IMR-90 (cell line): ENCODE results near the gene APOL5. TPM values are rescaled to one million over a fixed set of nuclear protein-coding genes. Genes with fewer than 3 reads are reported as not detected.

Experiments
- ATAC-seq: fragments of 200-7000 bp; cut with Tn5 transposase; 2 replicates; pipeline ENCODE4 v1.9.1; 2020; ENCODE audit warnings: low read depth, mild to moderate bottlenecking, moderate library complexity
- BruUV-seq: library from RNA; stranded (reverse); fragments of 400-500 nt; replicated peaks from 2 replicates; lab custom pipeline; 2021; lab: Mats Ljungman, UMichigan
- CTCF ChIA-PET: fragments of 300-600 bp; formaldehyde crosslinking; extraction: SDS; loops from one replicate; lab custom pipeline; 2021; ENCODE audit warnings: antibody characterized with exemption; lab: Yijun Ruan, JAX
- POLR2A ChIA-PET: fragments of 300-600 bp; sonication (Branson Sonifier 250); formaldehyde crosslinking; loops from one replicate; lab custom pipeline; 2022; ENCODE audit warnings: antibody characterized with exemption; ENCODE audit not compliant: unreplicated experiment; lab: Charles Lee
- DNase-seq: peaks from one replicate; pipeline ENCODE4 v3.0.0; 2013
- H2AFZ ChIP-seq: replicated peaks from 2 replicates; pipeline ENCODE3; 2013; ENCODE audit warnings: low read length, mild to moderate bottlenecking; ENCODE audit not compliant: poor library complexity
- H2AK5ac ChIP-seq: 2 replicates; pipeline ENCODE4 v1.6.1; 2013; ENCODE audit warnings: low read depth, low read length, inconsistent platforms
- H2AK9ac ChIP-seq: replicated peaks from 2 replicates; pipeline ENCODE3; 2013; ENCODE audit warnings: mild to moderate bottlenecking, low read depth, low read length, moderate library complexity; ENCODE audit not compliant: poor library complexity
- H2BK120ac ChIP-seq: 2 replicates; pipeline ENCODE4 v1.6.1; 2013; ENCODE audit warnings: low read depth, low read length, inconsistent platforms
- H2BK15ac ChIP-seq: 3 replicates; pipeline ENCODE4 v1.6.1; 2013; ENCODE audit warnings: low read depth, low read length, inconsistent platforms
- H2BK20ac ChIP-seq: 2 replicates; pipeline ENCODE4 v1.6.1; 2013; ENCODE audit warnings: low read depth, mild to moderate bottlenecking, inconsistent platforms, low read length, moderate library complexity
- H2BK5ac ChIP-seq: 2 replicates; pipeline ENCODE4 v1.6.1; 2013; ENCODE audit warnings: mild to moderate bottlenecking, low read depth, low read length, inconsistent platforms; ENCODE audit not compliant: poor library complexity, severe bottlenecking
- H3K14ac ChIP-seq: replicated peaks from 2 replicates; pipeline ENCODE4 v1.6.1; 2013; ENCODE audit warnings: low read depth, low read length, inconsistent platforms
- H3K18ac ChIP-seq: 2 replicates; pipeline ENCODE4 v1.6.1; 2013; ENCODE audit warnings: low read depth, low read length, control low read depth
- H3K23ac ChIP-seq: 2 replicates; pipeline ENCODE4 v1.6.1; 2013; ENCODE audit warnings: low read depth, low read length, inconsistent platforms
- H3K27ac ChIP-seq: 2 replicates; pipeline ENCODE4 v1.5.1; 2013; ENCODE audit warnings: mild to moderate bottlenecking, control low read depth, low read length; ENCODE audit not compliant: insufficient read depth
- H3K27me3 ChIP-seq: 2 replicates; pipeline ENCODE4 v1.6.1; 2013; ENCODE audit warnings: low read length; ENCODE audit not compliant: control insufficient read depth, insufficient read depth
- H3K36me3 ChIP-seq: 2 replicates; pipeline ENCODE4 v1.6.1; 2013; ENCODE audit warnings: low read length, mixed read lengths; ENCODE audit not compliant: control insufficient read depth, insufficient read depth
- H3K4ac ChIP-seq: 2 replicates; pipeline ENCODE4 v1.6.1; 2013; ENCODE audit warnings: low read depth, low read length, inconsistent platforms
- H3K4me1 ChIP-seq: 2 replicates; pipeline ENCODE4 v1.6.1; 2013; ENCODE audit warnings: low read length, mixed read lengths; ENCODE audit not compliant: control insufficient read depth, insufficient read depth
- H3K4me2 ChIP-seq: 2 replicates; pipeline ENCODE4 v1.6.1; 2013; ENCODE audit warnings: low read depth, mild to moderate bottlenecking, control low read depth, low read length, moderate library complexity
- H3K4me3 ChIP-seq: 2 replicates; pipeline ENCODE4 v1.5.1; 2013; ENCODE audit warnings: low read depth, mild to moderate bottlenecking, control low read depth, low read length, moderate library complexity; ENCODE audit not compliant: insufficient read depth
- H3K56ac ChIP-seq: 2 replicates; pipeline ENCODE4 v1.6.1; 2013; ENCODE audit warnings: low read length, inconsistent platforms; ENCODE audit not compliant: insufficient read depth; ENCODE audit errors: extremely low read depth
- H3K79me1 ChIP-seq, 2 experiments: 2 replicates each; pipeline ENCODE4 v1.6.1; 2013; ENCODE audit warnings: low read length in 2 of 2, inconsistent platforms in 1 of 2, low read depth in 1 of 2
- H3K9ac ChIP-seq: 2 replicates; pipeline ENCODE4 v1.6.1; 2013; ENCODE audit warnings: low read depth, low read length, control low read depth
- H3K9me1 ChIP-seq: 2 replicates; pipeline ENCODE4 v1.6.1; 2013; ENCODE audit warnings: low read length, inconsistent platforms; ENCODE audit not compliant: insufficient read depth
- H3K9me3 ChIP-seq: 2 replicates; pipeline ENCODE4 v1.6.1; 2013; ENCODE audit warnings: low read length; ENCODE audit not compliant: control insufficient read depth, insufficient read depth
- H4K20me1 ChIP-seq: 2 replicates; pipeline ENCODE4 v1.6.1; 2013; ENCODE audit warnings: low read length, inconsistent platforms; ENCODE audit not compliant: insufficient read depth
- H4K5ac ChIP-seq: 2 replicates; pipeline ENCODE4 v1.6.1; 2013; ENCODE audit warnings: mild to moderate bottlenecking, low read depth, low read length, control low read depth
- H4K8ac ChIP-seq, 2 experiments: 2 replicates each; pipeline ENCODE4 v1.6.1; 2013; ENCODE audit warnings: low read depth in 2 of 2, low read length in 2 of 2, control low read depth in 1 of 2, inconsistent platforms in 1 of 2
- H4K91ac ChIP-seq: 2 replicates; pipeline ENCODE4 v1.6.1; 2013; ENCODE audit warnings: low read depth, low read length, inconsistent platforms; ENCODE audit not compliant: insufficient read depth
- CTCF ChIP-seq: conservative IDR thresholded peaks from 2 replicates; pipeline ENCODE4 v1.5.1; 2012; ENCODE audit warnings: mild to moderate bottlenecking, low read depth, low read length, improper control_type of control experiment
- NFE2L2 ChIP-seq: fragments of 150-350 bp; IDR thresholded peaks from 2 replicates; pipeline ENCODE4 v1.6.1; 2016; ENCODE audit warnings: low read depth, mild to moderate bottlenecking, low read length
- RCOR1 ChIP-seq: IDR thresholded peaks from 2 replicates; pipeline ENCODE4 v1.6.1; 2012; ENCODE audit warnings: mild to moderate bottlenecking, low read length, improper control_type of control experiment; ENCODE audit not compliant: insufficient replicate concordance
- RFX5 ChIP-seq: IDR thresholded peaks from 2 replicates; pipeline ENCODE4 v1.8.0; 2012; ENCODE audit warnings: low read depth, mild to moderate bottlenecking, low read length, moderate library complexity
- WGBS, 2 experiments: methylation state at CpG; one replicate each; pipeline versions ENCODE4 v1.1.5 to v1.1.7; 2013; ENCODE audit warnings: missing lambda C conversion rate in 2 of 2; ENCODE audit not compliant: insufficient read length in 1 of 2; ENCODE audit errors: extremely low coverage in 2 of 2; 5-methylcytosine and 5-hydroxymethylcytosine counted together
- dilution Hi-C: fragments of 300-500 bp; cut with HindIII; formaldehyde crosslinking; loops from one replicate; pipeline ENCODE4 v1.14.3; 2018; ENCODE audit warnings: low sequenced_read_pairs; ENCODE audit not compliant: unreplicated experiment
- in situ Hi-C: fragments of 300-500 bp; cut with MboI; formaldehyde crosslinking; loops from 3 replicates; pipeline ENCODE4 v1.14.3; 2019; ENCODE audit warnings: low sequenced_read_pairs, inconsistent platforms, mixed read lengths
- intact Hi-C: fragments of 100-400 bp; cut with micrococcal nuclease; formaldehyde crosslinking; loops from 2 replicates; pipeline ENCODE4 v1.10.0; 2022
- polyA plus RNA-seq, 3 experiments: library from polyadenylated mRNA; depleted of rRNA; stranded (reverse); fragments of >200 nt; gene quantifications; 2 replicates each; pipeline ENCODE4 v1.2.3, GENCODE V29; 2012; ENCODE audit warnings: low replicate concordance in 1 of 3
- total RNA-seq: library from RNA; depleted of rRNA; stranded (reverse); fragments of >200 nt; gene quantifications from 2 replicates; pipeline ENCODE4 v1.2.3, GENCODE V29; 2012
- TF ChIP-seq, protein P1 (sequence below): fragments of 150-350 bp; IDR thresholded peaks from 2 replicates; pipeline ENCODE4 v1.6.1; 2017; ENCODE audit warnings: mild to moderate bottlenecking, antibody characterized with exemption, low read length, low read depth

The APOL5 gene
- total and polyA plus RNA-seq, 2 of the 4 experiments (the other 2 are of a cell fraction) = 0.15 to 0.18 TPM

- Histone ChIP-seq H3K9me3 (no peaks in the 10 kb centered on the region), H2AK5ac (no peak overlapping the region), H3K4me1 (no peaks in the 10 kb centered on the region; the same call in 1 of the 2 replicates), H2BK20ac (no peak overlapping the region), H2BK120ac (no peak overlapping the region), H2BK15ac (no peak overlapping the region), H3K18ac (no peak overlapping the region), H3K27me3 (no peaks in the 10 kb centered on the region), H4K20me1 (no peaks in the 10 kb centered on the region), H3K23ac (no peak overlapping the region), H3K4ac (no peak overlapping the region; the same call in 1 of the 2 replicates), H3K79me1 (no peaks in the 10 kb centered on the region), H4K91ac (no peak overlapping the region), H2BK5ac (no peak overlapping the region), H4K5ac (no peak overlapping the region), H3K9me1 (no peaks in the 10 kb centered on the region; the same call in 1 of the 2 replicates), H2AFZ (no peak overlapping the region), H4K8ac (peak overlapping the region in 1 of 2 experiments; percentile 69; a peak in 1 of 4 replicates), H3K56ac (no peak overlapping the region), H3K27ac (no peak overlapping the region), H3K4me3 (no peak overlapping the region), H3K14ac (no peak overlapping the region), H3K36me3 (no peaks in the 10 kb centered on the region), H3K9ac (no peak overlapping the region), H2AK9ac (no peak overlapping the region), H3K4me2 (no peak overlapping the region)
- in situ Hi-C loops = no loop called here
- TF ChIP-seq NFE2L2 = no peak
- TF ChIP-seq, protein P1, sequence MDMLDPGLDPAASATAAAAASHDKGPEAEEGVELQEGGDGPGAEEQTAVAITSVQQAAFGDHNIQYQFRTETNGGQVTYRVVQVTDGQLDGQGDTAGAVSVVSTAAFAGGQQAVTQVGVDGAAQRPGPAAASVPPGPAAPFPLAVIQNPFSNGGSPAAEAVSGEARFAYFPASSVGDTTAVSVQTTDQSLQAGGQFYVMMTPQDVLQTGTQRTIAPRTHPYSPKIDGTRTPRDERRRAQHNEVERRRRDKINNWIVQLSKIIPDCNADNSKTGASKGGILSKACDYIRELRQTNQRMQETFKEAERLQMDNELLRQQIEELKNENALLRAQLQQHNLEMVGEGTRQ = peak; percentile 37; the same call in 1 of the 2 replicates
- no peak for TF ChIP-seq CTCF
- no peak for TF ChIP-seq RCOR1
- TF ChIP-seq RFX5 = no peak
- CTCF ChIA-PET = no interaction called here
- DNase-seq (peak; percentile 59), ATAC-seq (no peak; the same call in 1 of the 2 replicates)
- BruUV-seq = no TSS peak
- intact Hi-C loops = no loop called here
- dilution Hi-C loops = no loop called here
- POLR2A ChIA-PET = no interaction called here
- WGBS, 2 experiments = 74% methylated on average over 8 of the region's 10 CpGs; no CpG with 5 or more reads in 1 of the 2 experiments
Observed at GRCh38 chr22:35688913-35689675, 28.6 kb upstream of the APOL5 start.
